HPDE6-E6E7 (cell line): ENCODE results near the gene PFDN4.

Source experiments
- DNase-seq: peaks from one replicate; pipeline ENCODE4 v3.0.0; 2011; ENCODE audit warnings: missing footprints; ENCODE audit errors: extremely low spot score

The PFDN4 gene

GRCh38 chr20:54173653-54174456, 34.0 kb upstream of the PFDN4 start, which contains the start of gene CYP24A1:
CYP24A1 (minus strand) TSS chr20:54173986; CDS start chr20:54173579, 407 bp downstream.
- DNase-seq: peak; percentile 64

- DNase-seq: no peak
Observed at GRCh38 chr20:54174457-54175175, 33.3 kb upstream of the PFDN4 start.

- peak; percentile 83 for DNase-seq
Observed at GRCh38 chr20:54176610-54177009, 31.3 kb upstream of the PFDN4 start.

- DNase-seq: no peak
Observed at GRCh38 chr20:54177378-54177777, 30.5 kb upstream of the PFDN4 start.

- no peak for DNase-seq
Observed at GRCh38 chr20:54178256-54178655, 29.6 kb upstream of the PFDN4 start.

GRCh38 chr20:54179946-54180345, 27.9 kb upstream of the PFDN4 start:
- peak; percentile 81 for DNase-seq

- no peak for DNase-seq
Observed at GRCh38 chr20:54180931-54181330, 27.0 kb upstream of the PFDN4 start.

- DNase-seq: no peak
Observed at GRCh38 chr20:54184071-54184470, 23.8 kb upstream of the PFDN4 start.

GRCh38 chr20:54184904-54185626, 22.8 kb upstream of the PFDN4 start:
- no peak for DNase-seq

- DNase-seq: no peak
Observed at GRCh38 chr20:54188132-54188849, 19.6 kb upstream of the PFDN4 start.

- no peak for DNase-seq
Observed at GRCh38 chr20:54189630-54190029, 18.3 kb upstream of the PFDN4 start.

GRCh38 chr20:54190217-54190616, 17.7 kb upstream of the PFDN4 start:
- DNase-seq: no peak

GRCh38 chr20:54193817-54194216, 14.1 kb upstream of the PFDN4 start:
- DNase-seq: no peak

- DNase-seq: peak; percentile 51
Observed at GRCh38 chr20:54194724-54195438, 13.0 kb upstream of the PFDN4 start.

GRCh38 chr20:54195483-54196472, 12.1 kb upstream of the PFDN4 start:
- DNase-seq: no peak

GRCh38 chr20:54197621-54198604, 10.0 kb upstream of the PFDN4 start:
- peak; percentile 84 for DNase-seq

GRCh38 chr20:54199283-54199682, 8.6 kb upstream of the PFDN4 start:
- DNase-seq: no peak

GRCh38 chr20:54199721-54200176, 8.1 kb upstream of the PFDN4 start:
- peak; percentile 79 for DNase-seq
